Testis (tissue), 3 donors: ENCODE results near the gene ACBD4. TPM values are rescaled to one million over a fixed set of nuclear protein-coding genes. Genes with fewer than 3 reads are reported as not detected.

Experiments used
- DNase-seq: peaks from one replicate; pipeline ENCODE4 v3.0.0-alpha.2; 2019
- H3K27ac ChIP-seq, 2 donors: fragments of 200-600 bp; sonication (generic); one replicate each; pipeline ENCODE4 v1.5.1; 2019
- H3K27me3 ChIP-seq: fragments of 200-600 bp; sonication (generic); one replicate; pipeline ENCODE4 v1.5.1; 2019
- H3K36me3 ChIP-seq: fragments of 200-600 bp; sonication (generic); one replicate; pipeline ENCODE4 v1.5.1; 2017; ENCODE audit warnings: low read depth; ENCODE audit errors: missing control alignments
- H3K4me1 ChIP-seq: fragments of 200-600 bp; sonication (generic); one replicate; pipeline ENCODE4 v1.5.1; 2019
- H3K4me3 ChIP-seq, 2 donors: fragments of 200-600 bp; sonication (generic); one replicate each; pipeline ENCODE4 v1.5.1; 2017 to 2019
- H3K9me3 ChIP-seq: fragments of 200-600 bp; sonication (generic); one replicate; pipeline ENCODE4 v1.5.1; 2017
- POLR2A ChIP-seq: fragments of 450-650 bp; IDR thresholded peaks from one replicate; pipeline ENCODE4 v1.6.1; 2017; ENCODE audit warnings: antibody characterized with exemption, mild to moderate bottlenecking, moderate library complexity
- WGBS, 2 donors: methylation state at CpG; one replicate each; pipeline ENCODE4 v1.1.5; 2018; 5-methylcytosine and 5-hydroxymethylcytosine counted together
- intact Hi-C: fragments of 100-400 bp; cut with DNase I; formaldehyde crosslinking; loops from one replicate; pipeline ENCODE4 v1.15.1; 2023; ENCODE audit warnings: low total_unique reads
- polyA plus RNA-seq: library from polyadenylated mRNA; stranded (reverse); fragments of 350-450 nt; fragmentation: Illumina TruSeq; extraction: RNeasy Lipid Tissue Mini Kit (QIAGEN cat#74804); gene quantifications from one replicate; pipeline ENCODE4 v1.2.3, GENCODE V29; 2014; ENCODE audit warnings: low read depth, low replicate concordance; ENCODE audit not compliant: insufficient read depth
- total RNA-seq, 2 donors: library from RNA; depleted of rRNA; stranded (reverse); fragments of >200 nt; gene quantifications; one replicate each; pipeline ENCODE4 v1.2.3, GENCODE V29; 2016
- TF ChIP-seq, protein P1 (sequence below), 3 experiments: fragments of 450-650 bp in 2 of 3; fragments of 200-600 bp in 1 of 3; sonication (generic) in 1 of 3; IDR thresholded peaks; one replicate each; pipeline ENCODE4 v1.5.1; 2016 to 2019; ENCODE audit warnings: antibody characterized with exemption in 3 of 3, mild to moderate bottlenecking in 2 of 3, moderate library complexity in 1 of 3

Gene ACBD4
- total and polyA plus RNA-seq, 3 donors from 2014 or later: 7.5 to 9.1 (median 8.3) TPM

DNA sequence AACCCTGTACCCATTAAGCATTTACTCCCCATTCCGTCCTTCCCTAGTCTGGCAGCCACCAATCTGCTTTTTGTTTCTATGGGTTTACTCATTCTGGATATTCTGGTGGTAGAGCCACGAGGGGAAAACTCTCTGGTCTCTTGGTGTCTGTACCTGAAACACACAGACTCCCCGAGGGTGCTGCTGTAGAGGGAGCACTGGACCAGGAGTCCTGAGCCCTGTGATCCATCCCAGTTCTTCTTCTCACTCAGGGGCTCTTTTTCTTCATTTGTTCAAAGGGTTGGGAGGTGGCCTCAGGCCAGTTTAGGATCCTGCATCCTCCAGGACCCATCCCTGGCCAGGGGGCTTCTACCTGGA, 40.2 kb downstream of the ACBD4 start:
- TF ChIP-seq, protein P1, sequence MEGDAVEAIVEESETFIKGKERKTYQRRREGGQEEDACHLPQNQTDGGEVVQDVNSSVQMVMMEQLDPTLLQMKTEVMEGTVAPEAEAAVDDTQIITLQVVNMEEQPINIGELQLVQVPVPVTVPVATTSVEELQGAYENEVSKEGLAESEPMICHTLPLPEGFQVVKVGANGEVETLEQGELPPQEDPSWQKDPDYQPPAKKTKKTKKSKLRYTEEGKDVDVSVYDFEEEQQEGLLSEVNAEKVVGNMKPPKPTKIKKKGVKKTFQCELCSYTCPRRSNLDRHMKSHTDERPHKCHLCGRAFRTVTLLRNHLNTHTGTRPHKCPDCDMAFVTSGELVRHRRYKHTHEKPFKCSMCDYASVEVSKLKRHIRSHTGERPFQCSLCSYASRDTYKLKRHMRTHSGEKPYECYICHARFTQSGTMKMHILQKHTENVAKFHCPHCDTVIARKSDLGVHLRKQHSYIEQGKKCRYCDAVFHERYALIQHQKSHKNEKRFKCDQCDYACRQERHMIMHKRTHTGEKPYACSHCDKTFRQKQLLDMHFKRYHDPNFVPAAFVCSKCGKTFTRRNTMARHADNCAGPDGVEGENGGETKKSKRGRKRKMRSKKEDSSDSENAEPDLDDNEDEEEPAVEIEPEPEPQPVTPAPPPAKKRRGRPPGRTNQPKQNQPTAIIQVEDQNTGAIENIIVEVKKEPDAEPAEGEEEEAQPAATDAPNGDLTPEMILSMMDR (IDR thresholded peaks at IDR 0.05): no peak
- no peak for TF ChIP-seq POLR2A

DNA sequence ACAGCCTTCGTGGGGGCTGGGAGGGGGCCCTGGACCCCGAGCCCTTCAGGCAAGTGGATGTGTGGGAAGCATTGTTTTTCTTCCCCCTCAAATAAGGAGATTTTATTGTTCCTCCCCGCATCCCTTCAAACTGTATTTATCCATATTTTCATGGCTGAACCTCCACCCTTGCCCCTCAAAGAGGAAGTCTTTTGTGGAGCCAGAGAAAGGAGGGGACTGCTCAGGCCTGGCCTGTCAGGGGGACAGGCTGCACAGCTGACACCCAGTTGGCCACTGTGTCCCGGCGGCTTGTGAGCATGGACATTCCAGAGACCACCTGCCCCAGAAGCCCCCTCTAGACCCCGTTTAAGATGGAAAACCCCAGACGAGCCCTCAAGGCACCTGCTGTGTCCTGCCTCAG, 42.1 kb downstream of the ACBD4 start:
- Histone ChIP-seq H3K36me3 (no peaks in the 10 kb centered on the region), H3K27ac (peak overlapping the region; percentile 31 to 73), H3K27me3 (no peaks in the 10 kb centered on the region), H3K4me1 (peaks cover 14% of the 10 kb centered on the region), H3K9me3 (no peaks in the 10 kb centered on the region), H3K4me3 (no peak overlapping the region)
- no peak for TF ChIP-seq POLR2A
- TF ChIP-seq, protein P1 (IDR thresholded peaks at IDR 0.05): no peak
- DNase-seq: no peak
- 90 to 91% methylated on average over 7 of the region's 7 CpGs for WGBS, 2 donors
- intact Hi-C loops: no loop called here

More for the DNA sequence above, 40.2 kb downstream of the ACBD4 start:
- no peak for DNase-seq
- 51 to 66% methylated on average over 3 of the region's 3 CpGs for WGBS, 2 donors
- H3K4me1 ChIP-seq: peaks cover 33% of the 10 kb centered on the region
- H3K9me3 ChIP-seq: no peaks in the 10 kb centered on the region
- intact Hi-C loops: no loop called here
- no peak overlapping the region for H3K4me3 ChIP-seq
- peak overlapping the region; percentile 39 to 73 for H3K27ac ChIP-seq
- no peaks in the 10 kb centered on the region for H3K27me3 ChIP-seq
- H3K36me3 ChIP-seq: no peaks in the 10 kb centered on the region

DNA sequence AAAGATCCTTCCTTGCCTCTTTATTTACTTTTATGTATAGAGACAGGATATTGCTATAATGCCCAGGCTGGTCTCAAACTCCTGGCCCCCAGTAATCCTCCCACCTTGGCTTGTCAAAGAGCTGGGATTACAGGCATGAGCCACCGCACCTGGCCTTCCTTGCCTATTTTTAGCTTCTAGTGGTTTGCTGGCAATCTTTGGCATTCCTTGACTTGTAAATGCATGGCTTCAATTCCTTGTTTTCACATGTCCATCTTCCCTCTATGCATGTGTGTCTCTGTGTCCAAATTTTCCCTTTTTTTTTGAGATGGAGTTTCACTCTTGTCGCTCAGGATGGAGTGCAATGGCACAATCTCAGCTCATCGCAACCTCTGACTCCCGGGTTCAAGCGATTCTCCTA, 48.7 kb downstream of the ACBD4 start:
- intact Hi-C loops: no loop called here
- DNase-seq: no peak
- H3K36me3 ChIP-seq: no peaks in the 10 kb centered on the region
- H3K4me1 ChIP-seq: no peaks in the 10 kb centered on the region
- no peaks in the 10 kb centered on the region for H3K27me3 ChIP-seq
- no peaks in the 10 kb centered on the region for H3K9me3 ChIP-seq
- TF ChIP-seq, protein P1 (IDR thresholded peaks at IDR 0.05): no peak
- TF ChIP-seq POLR2A: no peak
- H3K27ac ChIP-seq: no peak overlapping the region
- 93 to 96% methylated on average over 5 of the region's 5 CpGs for WGBS, 2 donors
- H3K4me3 ChIP-seq: no peak overlapping the region

DNA sequence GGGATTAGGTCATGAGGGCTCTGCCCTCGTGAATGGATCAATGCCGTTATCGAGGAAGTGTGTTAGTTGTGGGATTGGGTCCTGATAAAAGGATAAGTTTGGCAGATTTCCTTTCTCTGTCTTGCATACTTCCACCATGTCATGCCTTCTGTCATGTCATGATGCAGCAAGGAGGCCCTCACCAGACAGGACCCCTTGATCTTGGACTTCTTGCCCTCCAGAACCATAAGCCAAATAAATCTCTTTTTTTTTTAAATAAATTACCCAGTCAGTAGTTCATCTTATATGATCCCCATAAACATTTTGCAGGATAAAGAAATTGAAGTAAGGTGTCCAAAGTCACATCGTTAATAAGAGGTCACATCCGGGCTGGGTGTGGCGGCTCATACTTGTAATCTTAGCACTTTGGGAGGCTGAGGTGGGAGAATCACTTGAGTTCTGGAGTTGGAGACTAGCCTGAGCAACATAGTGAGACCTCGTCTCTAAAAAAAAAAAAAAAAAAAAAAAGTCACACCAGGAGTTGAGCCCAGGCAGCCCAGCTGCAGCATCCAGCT, 51.4 kb downstream of the ACBD4 start:
- intact Hi-C loops: no loop called here
- WGBS, 2 donors: 88 to 91% methylated on average over 7 of the region's 7 CpGs
- no peak for DNase-seq

More for the DNA sequence above, 51.4 kb downstream of the ACBD4 start:
- H3K27ac ChIP-seq: no peak overlapping the region
- H3K4me1 ChIP-seq: peaks cover 7% of the 10 kb centered on the region
- no peaks in the 10 kb centered on the region for H3K9me3 ChIP-seq
- TF ChIP-seq, protein P1 (IDR thresholded peaks at IDR 0.05): no peak
- TF ChIP-seq POLR2A: no peak
- H3K4me3 ChIP-seq: no peak overlapping the region
- no peaks in the 10 kb centered on the region for H3K36me3 ChIP-seq
- no peaks in the 10 kb centered on the region for H3K27me3 ChIP-seq
